GM23248 (cell line): ENCODE data around the gene SLC38A2. TPM values are rescaled to one million over a fixed set of nuclear protein-coding genes. Genes with fewer than 3 reads are reported as not detected.
A peak's percentile ranks its signal among the peaks of the same experiment; 100 is the strongest.

Experiments used
- DNase-seq: peaks from one replicate; pipeline ENCODE4 v3.0.0-alpha.2; 2015
- H2AFZ ChIP-seq: fragments of 200-600 bp; sonication (generic); 2 replicates; pipeline ENCODE4 v1.6.1; 2016; ENCODE audit warnings: antibody characterized with exemption
- H3F3A ChIP-seq: fragments of 200-600 bp; sonication (generic); 2 replicates; pipeline ENCODE4 v1.6.1; 2016; ENCODE audit warnings: mild to moderate bottlenecking, antibody characterized with exemption, mixed run types; ENCODE audit not compliant: insufficient read depth
- H3K27ac ChIP-seq: fragments of 200-600 bp; sonication (generic); 2 replicates; pipeline ENCODE4 v1.5.1; 2016; ENCODE audit warnings: mild to moderate bottlenecking
- H3K27me3 ChIP-seq: fragments of 200-600 bp; sonication (generic); replicated peaks from 2 replicates; pipeline ENCODE4 v1.6.1; 2016; ENCODE audit warnings: mild to moderate bottlenecking; ENCODE audit not compliant: insufficient read depth
- H3K36me3 ChIP-seq: fragments of 200-600 bp; sonication (generic); 2 replicates; pipeline ENCODE4 v1.6.1; 2016; ENCODE audit warnings: low read depth, mild to moderate bottlenecking
- H3K4me1 ChIP-seq: fragments of 200-600 bp; sonication (generic); 2 replicates; pipeline ENCODE4 v1.6.1; 2016; ENCODE audit warnings: mild to moderate bottlenecking; ENCODE audit not compliant: insufficient read depth
- H3K4me2 ChIP-seq: fragments of 200-600 bp; sonication (generic); one replicate; pipeline ENCODE4 v1.6.1; 2016; ENCODE audit warnings: mild to moderate bottlenecking; ENCODE audit not compliant: unreplicated experiment
- H3K4me3 ChIP-seq: fragments of 200-600 bp; sonication (generic); 2 replicates; pipeline ENCODE4 v1.5.1; 2016; ENCODE audit warnings: mild to moderate bottlenecking
- H3K79me2 ChIP-seq: fragments of 200-600 bp; sonication (generic); 2 replicates; pipeline ENCODE4 v1.6.1; 2016; ENCODE audit warnings: mild to moderate bottlenecking; ENCODE audit not compliant: insufficient read depth
- H3K9ac ChIP-seq: fragments of 200-600 bp; sonication (generic); 2 replicates; pipeline ENCODE4 v1.6.1; 2016; ENCODE audit warnings: mild to moderate bottlenecking
- H3K9me2 ChIP-seq: fragments of 200-600 bp; sonication (generic); 2 replicates; pipeline ENCODE4 v1.6.1; 2016; ENCODE audit warnings: mixed run types, mild to moderate bottlenecking, moderate library complexity; ENCODE audit not compliant: insufficient read depth
- H3K9me3 ChIP-seq: fragments of 200-600 bp; sonication (generic); one replicate; pipeline ENCODE4 v1.6.1; 2017; ENCODE audit warnings: low read depth
- H4K20me1 ChIP-seq: fragments of 200-600 bp; sonication (generic); 2 replicates; pipeline ENCODE4 v1.6.0; 2016; ENCODE audit not compliant: insufficient read depth
- EZH2 ChIP-seq: fragments of 200-600 bp; sonication (generic); IDR thresholded peaks from 2 replicates; pipeline ENCODE4 v1.6.1; 2018; ENCODE audit warnings: antibody characterized with exemption, mild to moderate bottlenecking; ENCODE audit not compliant: insufficient read depth, poor library complexity, severe bottlenecking
- EZH2phosphoT487 ChIP-seq: fragments of 200-600 bp; sonication (generic); IDR thresholded peaks from 2 replicates; pipeline ENCODE4 v1.6.1; 2018; ENCODE audit warnings: antibody characterized with exemption, moderate library complexity, mild to moderate bottlenecking, low read depth; ENCODE audit not compliant: insufficient read depth
- WGBS, 2 experiments: methylation state at CpG; one replicate each; pipeline ENCODE4 v1.1.6; 2015 to 2017; ENCODE audit warnings: low lambda C conversion rate in 2 of 2, low coverage in 1 of 2; ENCODE audit errors: missing lambda C conversion rate in 2 of 2; 5-methylcytosine and 5-hydroxymethylcytosine counted together
- in situ Hi-C: fragments of 300-500 bp; cut with MboI; formaldehyde crosslinking; loops from 2 replicates; pipeline ENCODE4 v1.15.0; 2020
- polyA plus RNA-seq: library from polyadenylated mRNA; unstranded; fragments of >200 nt; fragmentation: Nextera tagmentation; extraction: Ambion mirVana; gene quantifications from 2 replicates; pipeline ENCODE4 v1.2.1, GENCODE V29; 2016
- total RNA-seq: library from RNA; depleted of rRNA; stranded (reverse); fragments of >200 nt; shearing (Covaris generic); gene quantifications from 2 replicates; pipeline ENCODE4 v1.2.3, GENCODE V29; 2014

Gene SLC38A2
- total and polyA plus RNA-seq, 2 experiments from 2014 or later = 683 to 1,383 TPM

DNA sequence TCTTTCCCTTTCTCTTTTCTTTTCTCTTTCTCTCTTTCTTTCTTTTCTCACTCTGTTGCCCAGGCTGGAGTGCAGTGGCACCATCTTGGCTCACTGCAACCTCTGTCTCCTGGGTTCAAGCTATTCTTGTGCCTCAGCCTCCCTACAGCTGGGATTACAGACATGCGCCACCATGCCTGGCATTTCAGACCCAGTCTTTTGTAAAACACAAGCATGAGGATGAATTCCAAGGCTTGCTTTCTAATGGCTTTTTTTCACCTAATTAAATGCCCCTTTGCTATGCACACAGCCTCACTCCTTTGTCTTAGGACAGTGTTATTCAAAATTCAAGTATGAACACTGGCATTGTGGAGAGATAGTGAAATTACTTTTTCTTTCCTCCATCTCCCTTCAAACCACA lies 6.0 kb upstream of the SLC38A2 start:
- H3K27me3 ChIP-seq = no peaks in the 10 kb centered on the region
- peak overlapping the region; percentile 38; the same call in 1 of the 2 replicates for H3K27ac ChIP-seq
- H3K79me2 ChIP-seq = peaks cover 65% of the 10 kb centered on the region
- H3K4me2 ChIP-seq = no peak overlapping the region
- 95 to 96% methylated on average over 1 of the region's 1 CpG for WGBS, 2 experiments
- H3K36me3 ChIP-seq = no peaks in the 10 kb centered on the region
- peaks cover 54% of the 10 kb centered on the region for H3F3A ChIP-seq
- TF ChIP-seq EZH2phosphoT487 (no peak), EZH2 (no peak)
- no peak overlapping the region for H2AFZ ChIP-seq
- H3K9ac ChIP-seq = no peak overlapping the region
- no peaks in the 10 kb centered on the region for H4K20me1 ChIP-seq
- no peaks in the 10 kb centered on the region for H3K9me2 ChIP-seq
- H3K4me1 ChIP-seq = peaks cover 30% of the 10 kb centered on the region
- no peak overlapping the region for H3K4me3 ChIP-seq
- H3K9me3 ChIP-seq = no peaks in the 10 kb centered on the region
- in situ Hi-C loops = no loop called here
- no peak for DNase-seq

DNA sequence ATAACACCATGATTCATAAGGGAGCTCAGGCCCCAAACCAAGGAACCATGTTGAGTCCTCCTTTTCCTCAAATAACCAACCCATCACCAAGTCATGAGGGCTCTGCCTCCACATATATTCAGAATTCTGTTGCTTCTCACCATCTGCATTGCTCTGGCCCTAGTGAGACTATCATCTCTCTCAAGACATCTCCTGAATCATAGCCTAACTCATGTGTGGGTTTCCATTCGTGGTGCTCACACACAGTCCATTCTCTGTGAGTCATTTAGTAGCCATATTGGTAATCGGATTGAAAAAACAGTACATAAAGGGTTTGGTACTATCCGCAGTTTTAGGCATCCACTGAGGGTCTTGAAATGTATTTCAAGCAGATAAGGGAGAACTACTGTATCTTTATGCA lies 5.1 kb upstream of the SLC38A2 start:
- Histone ChIP-seq H3K9me3 (no peaks in the 10 kb centered on the region), H3K36me3 (no peaks in the 10 kb centered on the region), H3K4me1 (peaks cover 31% of the 10 kb centered on the region), H3K27me3 (no peaks in the 10 kb centered on the region), H3K27ac (peak overlapping the region; percentile 38), H3K79me2 (peaks cover 70% of the 10 kb centered on the region), H3F3A (peaks cover 60% of the 10 kb centered on the region), H3K4me2 (no peak overlapping the region), H2AFZ (no peak overlapping the region), H3K9me2 (no peaks in the 10 kb centered on the region), H3K4me3 (no peak overlapping the region), H4K20me1 (no peaks in the 10 kb centered on the region), H3K9ac (no peak overlapping the region)
- peak; percentile 83 for DNase-seq
- in situ Hi-C loops = no loop called here
- no peak for TF ChIP-seq EZH2
- WGBS, 2 experiments = 49 to 60% methylated on average over 3 of the region's 3 CpGs

DNA sequence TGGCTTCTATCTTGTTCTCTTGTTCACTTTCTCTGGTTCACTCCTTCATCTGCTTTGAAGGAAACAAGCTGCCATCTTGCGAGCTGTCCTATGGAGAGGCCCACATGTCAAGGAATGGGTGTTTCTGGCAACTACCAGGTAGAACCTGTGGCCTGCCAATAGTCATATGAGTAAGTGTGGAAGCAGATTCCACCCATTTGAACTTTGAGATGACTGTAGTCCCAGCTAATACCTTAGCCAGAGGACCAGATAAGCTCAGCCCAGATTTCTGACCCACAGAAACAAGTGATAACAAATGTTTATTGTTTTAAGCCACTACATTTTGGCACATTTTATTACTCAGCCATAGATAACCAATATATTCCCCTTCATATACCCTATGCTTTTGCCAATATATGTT lies 4.0 kb upstream of the SLC38A2 start:
- H3F3A ChIP-seq = peaks cover 49% of the 10 kb centered on the region
- in situ Hi-C loops = no loop called here
- WGBS, 2 experiments = 95 to 100% methylated on average over 1 of the region's 1 CpG

DNA sequence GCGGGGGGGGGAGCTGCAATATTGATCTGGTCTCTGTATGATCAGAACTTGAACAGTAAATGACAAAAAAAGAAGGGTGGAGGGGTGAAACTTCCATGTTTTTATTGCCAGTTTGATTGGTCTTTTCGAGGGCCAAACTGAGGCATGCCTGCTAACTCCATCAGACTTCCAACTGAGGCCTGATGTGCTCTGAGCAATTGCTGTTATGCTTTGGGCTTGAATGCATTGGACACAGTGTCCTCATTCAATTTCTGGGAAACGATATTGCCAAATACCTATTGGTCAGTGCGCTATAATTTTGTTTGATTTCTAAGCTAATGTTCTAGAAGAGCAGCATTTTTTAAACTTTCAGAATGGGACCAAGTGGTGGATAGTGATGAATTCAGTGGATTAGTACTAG lies 2.1 kb upstream of the SLC38A2 start:
- Histone ChIP-seq H3K36me3 (peaks cover 14% of the 10 kb centered on the region), H3K27ac (no peak overlapping the region), H3K79me2 (peaks cover 71% of the 10 kb centered on the region), H3K4me1 (peaks cover 21% of the 10 kb centered on the region), H3K4me3 (no peak overlapping the region), H3K4me2 (no peak overlapping the region), H3K9ac (no peak overlapping the region), H3K9me3 (no peaks in the 10 kb centered on the region), H3K27me3 (no peaks in the 10 kb centered on the region), H3F3A (peaks cover 49% of the 10 kb centered on the region), H3K9me2 (no peaks in the 10 kb centered on the region), H2AFZ (no peak overlapping the region), H4K20me1 (peaks cover 14% of the 10 kb centered on the region; the same call in 1 of the 2 replicates)
- WGBS, 2 experiments = 97 to 99% methylated on average over 4 of the region's 4 CpGs
- no peak for TF ChIP-seq EZH2phosphoT487
- no peak for TF ChIP-seq EZH2
- in situ Hi-C loops = loop anchor here (25.0 kb wide), 1 partner anchor 563 kb away; no protein-coding TSS in a partner anchor
- DNase-seq = no peak

More for the DNA sequence above, 4.0 kb upstream of the SLC38A2 start:
- Histone ChIP-seq H3K36me3 (no peaks in the 10 kb centered on the region), H3K4me3 (no peak overlapping the region), H3K27me3 (no peaks in the 10 kb centered on the region), H3K9ac (no peak overlapping the region), H2AFZ (no peak overlapping the region), H3K4me2 (no peak overlapping the region), H3K9me3 (no peaks in the 10 kb centered on the region), H4K20me1 (no peaks in the 10 kb centered on the region), H3K4me1 (peaks cover 21% of the 10 kb centered on the region), H3K27ac (no peak overlapping the region), H3K9me2 (no peaks in the 10 kb centered on the region), H3K79me2 (peaks cover 68% of the 10 kb centered on the region)
- TF ChIP-seq EZH2phosphoT487 = no peak
- TF ChIP-seq EZH2 = no peak
- DNase-seq = no peak

DNA sequence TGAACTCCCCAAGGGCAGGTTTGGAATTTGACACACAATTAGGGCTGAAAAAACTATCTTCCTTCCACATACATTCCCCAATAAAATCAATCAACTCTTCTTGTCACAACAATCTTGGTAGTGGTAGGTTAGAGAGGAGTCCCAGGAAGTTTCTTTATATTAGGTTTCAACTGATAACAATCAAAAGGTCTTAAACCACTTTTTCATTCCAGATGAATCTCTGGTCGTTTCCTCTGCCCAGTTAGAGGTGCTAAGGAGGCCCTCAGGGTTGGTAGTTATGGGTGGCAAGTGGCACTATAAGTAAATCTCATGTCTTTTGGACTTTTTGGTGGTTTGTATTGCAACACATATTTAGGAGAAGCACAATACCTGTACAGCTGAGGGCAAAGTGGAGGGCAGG lies 1.7 kb upstream of the SLC38A2 start:
- no peak for DNase-seq
- H3K9ac ChIP-seq = 0 out of 2 replicates have a peak overlapping the region, but pooled peaks have one; percentile 98

More for the DNA sequence above, 1.7 kb upstream of the SLC38A2 start:
- no peak for TF ChIP-seq EZH2phosphoT487
- TF ChIP-seq EZH2 = no peak
- Histone ChIP-seq H3K9me3 (no peaks in the 10 kb centered on the region), H3K36me3 (peaks cover 18% of the 10 kb centered on the region), H3K27ac (peak overlapping the region; percentile 96), H3K4me1 (peaks cover 21% of the 10 kb centered on the region), H3K4me3 (no peak overlapping the region), H3K79me2 (peaks cover 75% of the 10 kb centered on the region), H3K4me2 (peak overlapping the region; percentile 83), H3F3A (peaks cover 49% of the 10 kb centered on the region), H2AFZ (no peak overlapping the region), H3K9me2 (no peaks in the 10 kb centered on the region), H3K27me3 (no peaks in the 10 kb centered on the region), H4K20me1 (peaks cover 18% of the 10 kb centered on the region; the same call in 1 of the 2 replicates)
- in situ Hi-C loops = loop anchor here (25.0 kb wide), 1 partner anchor 563 kb away; no protein-coding TSS in a partner anchor
- 72 to 91% methylated on average over 1 of the region's 1 CpG for WGBS, 2 experiments
